ENCODE data around the gene CTNNA3. TPM values are rescaled to one million over a fixed set of nuclear protein-coding genes. Genes with fewer than 3 reads are reported as not detected.
"Not testable (repeated sequence)": the region's sequence is repeated elsewhere in the genome, so short reads cannot be mapped to it uniquely, and the experiment has no call there.

The CTNNA3 gene
- total RNA-seq, 1 donor from 2014 or later = not detected

- no peaks in the 10 kb centered on the region for H3K27me3 Mint-ChIP-seq (ENCODE audit: insufficient read depth)
- H3K36me3 Mint-ChIP-seq (ENCODE audit: low read depth) = no peaks in the 10 kb centered on the region
- intact Hi-C loops (cut with micrococcal nuclease) = no loop called here
- H3K4me1 Mint-ChIP-seq (ENCODE audit: low read depth) = no peaks in the 10 kb centered on the region
- H3K27ac Mint-ChIP-seq = no peak overlapping the region
- no peak for DNase-seq (ENCODE audit: low spot score)
- no peak overlapping the region for H3K4me3 Mint-ChIP-seq
- no peaks in the 10 kb centered on the region for H3K9me3 Mint-ChIP-seq
Measured at GRCh38 chr10:67224553-67224952, 471.4 kb downstream of the CTNNA3 start.

- Mint-ChIP-seq H3K4me3 (no peak overlapping the region), H3K4me1 (ENCODE audit: low read depth) (no peaks in the 10 kb centered on the region), H3K36me3 (ENCODE audit: low read depth) (no peaks in the 10 kb centered on the region), H3K27me3 (ENCODE audit: insufficient read depth) (no peaks in the 10 kb centered on the region), H3K27ac (no peak overlapping the region), H3K9me3 (no peaks in the 10 kb centered on the region)
- no peak for DNase-seq (ENCODE audit: low spot score)
- intact Hi-C loops (cut with micrococcal nuclease) = no loop called here
Measured at GRCh38 chr10:67222934-67223333, 473.1 kb downstream of the CTNNA3 start.

GRCh38 chr10:67221939-67222494, 474.0 kb downstream of the CTNNA3 start:
- H3K27ac Mint-ChIP-seq = no peak overlapping the region
- H3K4me3 Mint-ChIP-seq = no peak overlapping the region
- no peak for DNase-seq (ENCODE audit: low spot score)
- H3K27me3 Mint-ChIP-seq (ENCODE audit: insufficient read depth) = no peaks in the 10 kb centered on the region
- intact Hi-C loops (cut with micrococcal nuclease) = no loop called here
- H3K9me3 Mint-ChIP-seq = no peaks in the 10 kb centered on the region
- H3K36me3 Mint-ChIP-seq (ENCODE audit: low read depth) = no peaks in the 10 kb centered on the region
- no peaks in the 10 kb centered on the region for H3K4me1 Mint-ChIP-seq (ENCODE audit: low read depth)

GRCh38 chr10:67211680-67212079, 484.3 kb downstream of the CTNNA3 start:
- Mint-ChIP-seq H3K27me3 (ENCODE audit: insufficient read depth) (no peaks in the 10 kb centered on the region), H3K9me3 (no peaks in the 10 kb centered on the region), H3K27ac (no peak overlapping the region), H3K36me3 (ENCODE audit: low read depth) (no peaks in the 10 kb centered on the region), H3K4me1 (ENCODE audit: low read depth) (no peaks in the 10 kb centered on the region), H3K4me3 (no peak overlapping the region)
- DNase-seq (ENCODE audit: low spot score) = no peak
- intact Hi-C loops (cut with micrococcal nuclease) = no loop called here

GRCh38 chr10:67207923-67208322, 488.1 kb downstream of the CTNNA3 start:
- H3K36me3 Mint-ChIP-seq (ENCODE audit: low read depth); H3K4me1 Mint-ChIP-seq (ENCODE audit: low read depth); intact Hi-C loops (cut with micrococcal nuclease); H3K4me3 Mint-ChIP-seq; H3K9me3 Mint-ChIP-seq; DNase-seq (ENCODE audit: low spot score); H3K27me3 Mint-ChIP-seq (ENCODE audit: insufficient read depth); H3K27ac Mint-ChIP-seq: not testable (repeated sequence)

GRCh38 chr10:67200913-67201564, 495.0 kb downstream of the CTNNA3 start:
- no peaks in the 10 kb centered on the region for H3K27me3 Mint-ChIP-seq (ENCODE audit: insufficient read depth)
- intact Hi-C loops (cut with micrococcal nuclease) = no loop called here
- no peak for DNase-seq (ENCODE audit: low spot score)
- no peak overlapping the region for H3K27ac Mint-ChIP-seq
- no peaks in the 10 kb centered on the region for H3K9me3 Mint-ChIP-seq
- no peaks in the 10 kb centered on the region for H3K36me3 Mint-ChIP-seq (ENCODE audit: low read depth)
- no peak overlapping the region for H3K4me3 Mint-ChIP-seq
- H3K4me1 Mint-ChIP-seq (ENCODE audit: low read depth) = no peaks in the 10 kb centered on the region

GRCh38 chr10:67175354-67175753, 520.6 kb downstream of the CTNNA3 start:
- H3K36me3 Mint-ChIP-seq (ENCODE audit: low read depth) = no peaks in the 10 kb centered on the region
- no peaks in the 10 kb centered on the region for H3K4me1 Mint-ChIP-seq (ENCODE audit: low read depth)
- H3K4me3 Mint-ChIP-seq = no peak overlapping the region
- DNase-seq (ENCODE audit: low spot score) = no peak
- no peak overlapping the region for H3K27ac Mint-ChIP-seq
- intact Hi-C loops (cut with micrococcal nuclease) = no loop called here
- no peaks in the 10 kb centered on the region for H3K9me3 Mint-ChIP-seq
- no peaks in the 10 kb centered on the region for H3K27me3 Mint-ChIP-seq (ENCODE audit: insufficient read depth)

- no peak overlapping the region for H3K4me3 Mint-ChIP-seq
- no peak for DNase-seq (ENCODE audit: low spot score)
- H3K4me1 Mint-ChIP-seq (ENCODE audit: low read depth) = no peaks in the 10 kb centered on the region
- H3K36me3 Mint-ChIP-seq (ENCODE audit: low read depth) = no peaks in the 10 kb centered on the region
- no peak overlapping the region for H3K27ac Mint-ChIP-seq
- intact Hi-C loops (cut with micrococcal nuclease) = no loop called here
- H3K27me3 Mint-ChIP-seq (ENCODE audit: insufficient read depth) = no peaks in the 10 kb centered on the region
- no peaks in the 10 kb centered on the region for H3K9me3 Mint-ChIP-seq
Measured at GRCh38 chr10:67173787-67174186, 522.2 kb downstream of the CTNNA3 start.

- no peaks in the 10 kb centered on the region for H3K36me3 Mint-ChIP-seq (ENCODE audit: low read depth)
- no peaks in the 10 kb centered on the region for H3K27me3 Mint-ChIP-seq (ENCODE audit: insufficient read depth)
- intact Hi-C loops (cut with micrococcal nuclease) = no loop called here
- no peak overlapping the region for H3K27ac Mint-ChIP-seq
- H3K4me1 Mint-ChIP-seq (ENCODE audit: low read depth) = no peaks in the 10 kb centered on the region
- no peak overlapping the region for H3K4me3 Mint-ChIP-seq
- peaks cover 3% of the 10 kb centered on the region for H3K9me3 Mint-ChIP-seq
- no peak for DNase-seq (ENCODE audit: low spot score)
Measured at GRCh38 chr10:67171970-67172369, 524.0 kb downstream of the CTNNA3 start.

- intact Hi-C loops (cut with micrococcal nuclease) = no loop called here
- H3K27me3 Mint-ChIP-seq (ENCODE audit: insufficient read depth) = no peaks in the 10 kb centered on the region
- no peak overlapping the region for H3K27ac Mint-ChIP-seq
- no peaks in the 10 kb centered on the region for H3K9me3 Mint-ChIP-seq
- no peaks in the 10 kb centered on the region for H3K4me1 Mint-ChIP-seq (ENCODE audit: low read depth)
- no peak for DNase-seq (ENCODE audit: low spot score)
- no peaks in the 10 kb centered on the region for H3K36me3 Mint-ChIP-seq (ENCODE audit: low read depth)
- no peak overlapping the region for H3K4me3 Mint-ChIP-seq
Measured at GRCh38 chr10:67156239-67156638, 539.8 kb downstream of the CTNNA3 start.

- Mint-ChIP-seq H3K36me3 (ENCODE audit: low read depth) (no peaks in the 10 kb centered on the region), H3K27ac (no peak overlapping the region), H3K27me3 (ENCODE audit: insufficient read depth) (no peaks in the 10 kb centered on the region), H3K4me3 (no peak overlapping the region), H3K4me1 (ENCODE audit: low read depth) (no peaks in the 10 kb centered on the region), H3K9me3 (no peaks in the 10 kb centered on the region)
- DNase-seq (ENCODE audit: low spot score) = no peak
- intact Hi-C loops (cut with micrococcal nuclease) = no loop called here
Measured at GRCh38 chr10:67151471-67151870, 544.5 kb downstream of the CTNNA3 start.

GRCh38 chr10:67144530-67144929, 551.5 kb downstream of the CTNNA3 start:
- Mint-ChIP-seq H3K9me3 (no peaks in the 10 kb centered on the region), H3K36me3 (ENCODE audit: low read depth) (no peaks in the 10 kb centered on the region), H3K27ac (no peak overlapping the region), H3K4me3 (no peak overlapping the region), H3K27me3 (ENCODE audit: insufficient read depth) (no peaks in the 10 kb centered on the region), H3K4me1 (ENCODE audit: low read depth) (no peaks in the 10 kb centered on the region)
- DNase-seq (ENCODE audit: low spot score) = no peak
- intact Hi-C loops (cut with micrococcal nuclease) = no loop called here

- no peak for DNase-seq (ENCODE audit: low spot score)
- no peak overlapping the region for H3K4me3 Mint-ChIP-seq
Measured at GRCh38 chr10:67141300-67141699, 554.7 kb downstream of the CTNNA3 start.

GRCh38 chr10:67140641-67141040, 555.4 kb downstream of the CTNNA3 start:
- Mint-ChIP-seq H3K27me3 (ENCODE audit: insufficient read depth) (no peaks in the 10 kb centered on the region), H3K27ac (no peak overlapping the region), H3K36me3 (ENCODE audit: low read depth) (no peaks in the 10 kb centered on the region), H3K4me1 (ENCODE audit: low read depth) (no peaks in the 10 kb centered on the region), H3K4me3 (no peak overlapping the region), H3K9me3 (no peaks in the 10 kb centered on the region)
- intact Hi-C loops (cut with micrococcal nuclease) = no loop called here
- no peak for DNase-seq (ENCODE audit: low spot score)

More at GRCh38 chr10:67141300-67141699, 554.7 kb downstream of the CTNNA3 start:
- no peaks in the 10 kb centered on the region for H3K4me1 Mint-ChIP-seq (ENCODE audit: low read depth)
- no peaks in the 10 kb centered on the region for H3K9me3 Mint-ChIP-seq
- intact Hi-C loops (cut with micrococcal nuclease) = no loop called here
- H3K27me3 Mint-ChIP-seq (ENCODE audit: insufficient read depth) = no peaks in the 10 kb centered on the region
- no peak overlapping the region for H3K27ac Mint-ChIP-seq
- H3K36me3 Mint-ChIP-seq (ENCODE audit: low read depth) = no peaks in the 10 kb centered on the region

All from activated T-helper 1 cell treated with anti-CD3 and anti-CD28 coated beads, Interleukin-12 subunit alpha, Interleukin-12 subunit beta, Interleukin-2, Interleukin-4 antibody, amounts not matched to agents 30 ng/mL and 10 ng/mL and 1 ng/mL, durations not matched to agents 14 hours and 24 hours and 36 hours (primary cell).